GM12878 (cell line): ENCODE measurements around the gene DDX39B. TPM values are rescaled to one million over a fixed set of nuclear protein-coding genes. Genes with fewer than 3 reads are reported as not detected.

Experiments used
- CBFB ChIP-seq: IDR thresholded peaks from 2 replicates; pipeline ENCODE4 v1.6.1; 2016; ENCODE audit warnings: antibody characterized with exemption, low read depth
- IKZF1 ChIP-seq: fragments of 450-650 bp; conservative IDR thresholded peaks from 2 replicates; pipeline ENCODE4 v1.6.1; 2017; ENCODE audit warnings: antibody characterized with exemption, mild to moderate bottlenecking
- IKZF2 ChIP-seq, 2 experiments: fragments of 450-650 bp; IDR thresholded peaks; 2 replicates each; pipeline ENCODE4 v1.6.1; 2017; ENCODE audit warnings: mild to moderate bottlenecking in 2 of 2, moderate library complexity in 2 of 2
- NBN ChIP-seq: fragments of 450-650 bp; IDR thresholded peaks from 2 replicates; pipeline ENCODE4 v1.6.1; 2016
- NFYB ChIP-seq: IDR thresholded peaks from 2 replicates; pipeline ENCODE4 v1.6.1; 2011; ENCODE audit warnings: low read depth, mild to moderate bottlenecking, low read length, improper control_type of control experiment, moderate library complexity; ENCODE audit not compliant: insufficient read depth
- NR2F1 ChIP-seq: fragments of 450-650 bp; conservative IDR thresholded peaks from 2 replicates; pipeline ENCODE4 v1.6.1; 2017; ENCODE audit warnings: mild to moderate bottlenecking
- PAX5 ChIP-seq: IDR thresholded peaks from 2 replicates; pipeline ENCODE4 v1.6.1; 2011; ENCODE audit warnings: low read depth, low read length, borderline replicate concordance
- PKNOX1 ChIP-seq: fragments of 450-650 bp; IDR thresholded peaks from 2 replicates; pipeline ENCODE4 v1.6.1; 2016; ENCODE audit warnings: mild to moderate bottlenecking
- POLR2A ChIP-seq: IDR thresholded peaks from 2 replicates; pipeline ENCODE4 v1.6.1; 2011; ENCODE audit warnings: low read depth, mild to moderate bottlenecking, low read length
- POLR2AphosphoS2 ChIP-seq: IDR thresholded peaks from 2 replicates; pipeline ENCODE4 v1.6.1; 2011; ENCODE audit warnings: low read depth, mild to moderate bottlenecking, low read length, improper control_type of control experiment, moderate library complexity
- POU2F2 ChIP-seq: IDR thresholded peaks from 3 replicates; pipeline ENCODE4 v1.6.1; 2011; ENCODE audit warnings: low read depth, mild to moderate bottlenecking, low read length, borderline replicate concordance
- RAD21 ChIP-seq: IDR thresholded peaks from 2 replicates; pipeline ENCODE4 v1.6.1; 2011; ENCODE audit warnings: mild to moderate bottlenecking, low read depth, low read length, moderate library complexity; ENCODE audit not compliant: insufficient read depth
- RELA ChIP-seq: fragments of 450-650 bp; IDR thresholded peaks from 2 replicates; pipeline ENCODE4 v1.8.0; 2014; ENCODE audit warnings: borderline replicate concordance; ENCODE audit not compliant: partially characterized antibody
- SIN3A ChIP-seq: IDR thresholded peaks from 2 replicates; pipeline ENCODE4 v1.6.1; 2012; ENCODE audit warnings: low read depth, low read length, improper control_type of control experiment
- SMC3 ChIP-seq: IDR thresholded peaks from 2 replicates; pipeline ENCODE4 v1.6.1; 2011; ENCODE audit warnings: low read length, improper control_type of control experiment, borderline replicate concordance
- TAF1 ChIP-seq: IDR thresholded peaks from 2 replicates; pipeline ENCODE4 v1.6.1; 2011; ENCODE audit warnings: mild to moderate bottlenecking, low read depth, low read length, borderline replicate concordance
- TBL1XR1 ChIP-seq: IDR thresholded peaks from 2 replicates; pipeline ENCODE4 v1.6.1; 2012; ENCODE audit warnings: low read depth, low read length, improper control_type of control experiment
- YY1 ChIP-seq: IDR thresholded peaks from 2 replicates; pipeline ENCODE4 v1.6.1; 2011; ENCODE audit warnings: low read depth, mild to moderate bottlenecking, low read length
- ZNF207 ChIP-seq: fragments of 450-650 bp; IDR thresholded peaks from 2 replicates; pipeline ENCODE4 v1.6.1; 2014; ENCODE audit warnings: antibody characterized with exemption, mild to moderate bottlenecking, borderline replicate concordance
- ZNF274 ChIP-seq: IDR thresholded peaks from one replicate; pipeline ENCODE4 v1.8.0; 2011; ENCODE audit not compliant: insufficient read length, insufficient read depth
- ZNF592 ChIP-seq: fragments of 450-650 bp; IDR thresholded peaks from 2 replicates; pipeline ENCODE4 v1.6.1; 2017; ENCODE audit warnings: mild to moderate bottlenecking, moderate library complexity
- polyA plus RNA-seq, 11 experiments: library from polyadenylated mRNA; depleted of rRNA in 4 of 11; unstranded in 6 of 11; stranded (reverse) in 5 of 11; fragments of >200 nt; fragmentation: Nextera tagmentation in 4 of 11; fragmentation: Illumina TruSeq in 1 of 11; extraction: Ambion mirVana in 4 of 11; extraction: Trizol in 1 of 11; gene quantifications; 1 replicate in 1 of 11; 2 replicates in 10 of 11; pipeline versions ENCODE4 v1.2.1 to v1.2.3, GENCODE V29; 2011 to 2016; ENCODE audit warnings: inconsistent platforms in 2 of 11, missing spikeins in 2 of 11, low read depth in 1 of 11
- total RNA-seq, 4 experiments: library from RNA; depleted of rRNA in 3 of 4; stranded (reverse); fragments of >200 nt in 3 of 4; fragmentation: Illumina TruSeq in 1 of 4; extraction: Trizol in 1 of 4; gene quantifications; 2 replicates each; pipeline versions ENCODE4 v1.2.1 to v1.2.3, GENCODE V29; 2013 to 2021

DDX39B gene
- total and polyA plus RNA-seq, 10 of the 15 experiments (the other 5 are each of a cell fraction or from before 2014, with no cell fraction given) = 271 to 661 (median 330) TPM

- TF ChIP-seq CBFB = peak; percentile 96
- peak; percentile 99 for TF ChIP-seq POLR2A
- no peak for TF ChIP-seq PAX5
- TF ChIP-seq NFYB = 0 out of 2 replicates have a peak, but pooled peaks have one; percentile 24
- no peak for TF ChIP-seq ZNF207
- TF ChIP-seq ZNF592 = no peak
- peak; percentile 27; the same call in 1 of the 2 replicates for TF ChIP-seq SMC3
- peak; percentile 98 for TF ChIP-seq POU2F2
- TF ChIP-seq TBL1XR1 = peak; percentile 65; the same call in 1 of the 2 replicates
- TF ChIP-seq RELA = peak; percentile 51
- TF ChIP-seq IKZF2 (IDR thresholded peaks at IDR 0.05) = peak; percentile 78 to 81
- TF ChIP-seq ZNF274 = no peak
- TF ChIP-seq POLR2AphosphoS2 = peak; percentile 96
- 0 out of 2 replicates have a peak, but pooled peaks have one; percentile 12 for TF ChIP-seq RAD21
- TF ChIP-seq IKZF1 = peak; percentile 95
- 0 out of 2 replicates have a peak, but pooled peaks have one; percentile 22 for TF ChIP-seq NR2F1
- peak; percentile 53; the same call in 1 of the 2 replicates for TF ChIP-seq YY1
- TF ChIP-seq PKNOX1 = peak; percentile 51
- peak; percentile 70; the same call in 1 of the 2 replicates for TF ChIP-seq SIN3A
- peak; percentile 94; the same call in 1 of the 2 replicates for TF ChIP-seq TAF1
- TF ChIP-seq NBN = peak; percentile 57; the same call in 1 of the 2 replicates
Observed at GRCh38 chr6:31575335-31575901, 33.6 kb upstream of the DDX39B start, which contains the start of gene TNF (continued).
